ENCODE measurements around the gene TM9SF1. TPM values are rescaled to one million over a fixed set of nuclear protein-coding genes. Genes with fewer than 3 reads are reported as not detected.

TM9SF1 gene
- total and polyA plus RNA-seq, 2 of the 13 experiments (the other 11 are each of a cell fraction or from before 2014, with no cell fraction given): 83.2 to 110 TPM

DNA sequence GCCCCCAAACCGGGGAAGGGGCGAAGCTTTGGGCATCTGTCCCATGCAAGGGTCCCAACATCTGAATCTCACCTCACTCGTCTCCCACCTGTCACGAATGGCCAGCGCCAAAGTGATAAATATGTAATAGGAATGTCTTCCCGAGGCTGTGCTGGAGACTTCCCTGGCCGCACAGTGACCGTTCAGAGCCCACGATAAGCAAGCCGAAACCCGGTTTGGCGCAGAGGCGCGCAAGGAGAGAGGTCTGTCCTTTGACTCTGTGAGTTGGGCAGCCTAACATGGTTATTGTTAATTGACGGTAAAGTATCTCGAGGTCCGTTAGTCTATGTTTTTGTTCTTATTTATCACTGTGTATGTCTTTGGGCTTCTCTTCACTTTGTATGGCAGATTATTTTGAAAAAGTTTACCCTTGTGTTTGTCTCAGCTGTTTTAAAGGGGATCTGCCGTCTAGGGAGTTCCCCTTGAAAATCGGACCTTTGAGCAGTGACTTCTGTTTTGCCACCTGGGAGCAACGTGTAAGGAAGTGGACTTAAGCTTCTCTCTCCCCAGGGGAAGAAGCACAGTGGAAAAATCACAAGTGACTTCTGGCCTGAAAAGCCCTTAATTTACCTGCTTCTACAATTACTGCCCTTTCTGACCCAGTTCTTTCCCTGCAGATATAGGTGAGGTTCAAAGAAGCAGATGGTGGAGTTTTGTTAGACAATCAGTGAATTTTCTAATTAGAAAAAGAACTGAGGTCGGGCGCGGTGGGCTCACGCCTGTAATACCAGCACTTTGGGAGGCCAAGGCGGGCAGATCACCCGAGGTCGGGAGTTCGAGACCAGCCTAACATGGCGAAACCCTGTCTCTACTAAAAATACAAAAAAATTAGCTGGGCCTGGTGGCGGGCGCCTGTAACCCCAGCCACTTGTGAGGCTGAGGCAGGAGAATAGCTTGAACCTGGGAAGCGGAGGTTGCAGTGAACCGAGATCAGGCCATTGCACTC lies 1.1 kb upstream of the TM9SF1 start (continued):
- TF ChIP-seq, protein P1, sequence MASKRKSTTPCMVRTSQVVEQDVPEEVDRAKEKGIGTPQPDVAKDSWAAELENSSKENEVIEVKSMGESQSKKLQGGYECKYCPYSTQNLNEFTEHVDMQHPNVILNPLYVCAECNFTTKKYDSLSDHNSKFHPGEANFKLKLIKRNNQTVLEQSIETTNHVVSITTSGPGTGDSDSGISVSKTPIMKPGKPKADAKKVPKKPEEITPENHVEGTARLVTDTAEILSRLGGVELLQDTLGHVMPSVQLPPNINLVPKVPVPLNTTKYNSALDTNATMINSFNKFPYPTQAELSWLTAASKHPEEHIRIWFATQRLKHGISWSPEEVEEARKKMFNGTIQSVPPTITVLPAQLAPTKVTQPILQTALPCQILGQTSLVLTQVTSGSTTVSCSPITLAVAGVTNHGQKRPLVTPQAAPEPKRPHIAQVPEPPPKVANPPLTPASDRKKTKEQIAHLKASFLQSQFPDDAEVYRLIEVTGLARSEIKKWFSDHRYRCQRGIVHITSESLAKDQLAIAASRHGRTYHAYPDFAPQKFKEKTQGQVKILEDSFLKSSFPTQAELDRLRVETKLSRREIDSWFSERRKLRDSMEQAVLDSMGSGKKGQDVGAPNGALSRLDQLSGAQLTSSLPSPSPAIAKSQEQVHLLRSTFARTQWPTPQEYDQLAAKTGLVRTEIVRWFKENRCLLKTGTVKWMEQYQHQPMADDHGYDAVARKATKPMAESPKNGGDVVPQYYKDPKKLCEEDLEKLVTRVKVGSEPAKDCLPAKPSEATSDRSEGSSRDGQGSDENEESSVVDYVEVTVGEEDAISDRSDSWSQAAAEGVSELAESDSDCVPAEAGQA (IDR thresholded peaks at IDR 0.05; ENCODE audit: low read depth): peak; percentile 57; the same call in 1 of the 2 replicates
- TF ChIP-seq, protein P1 (CRISPR knock-in tag; IDR thresholded peaks at IDR 0.05; ENCODE audit: borderline replicate concordance): 0 out of 2 replicates have a peak, but pooled peaks have one; percentile 17
- TF ChIP-seq FOSL2 (CRISPR knock-in tag; IDR thresholded peaks at IDR 0.05) (no peak), TARDBP (CRISPR knock-in tag; IDR thresholded peaks at IDR 0.05) (peak; percentile 18; the same call in 1 of the 2 replicates), PBX2 (CRISPR knock-in tag; IDR thresholded peaks at IDR 0.05) (no peak), HBP1 (CRISPR knock-in tag; IDR thresholded peaks at IDR 0.05; ENCODE audit: low read depth) (peak; percentile 76), ZFAT (CRISPR knock-in tag; conservative IDR thresholded peaks at IDR 0.05) (peak; percentile 16; the same call in 1 of the 2 replicates), FOXJ3 (CRISPR knock-in tag; IDR thresholded peaks at IDR 0.05; ENCODE audit: borderline replicate concordance) (peak; percentile 13; the same call in 1 of the 2 replicates), TFDP1 (CRISPR knock-in tag; IDR thresholded peaks at IDR 0.05; ENCODE audit: borderline replicate concordance) (no peak), ZC3H4 (CRISPR knock-in tag; IDR thresholded peaks at IDR 0.05; ENCODE audit: borderline replicate concordance) (peak; percentile 85), ZNF777 (CRISPR knock-in tag; IDR thresholded peaks at IDR 0.05) (no peak; the same call in 1 of the 2 replicates)
- TF ChIP-seq, protein P2, sequence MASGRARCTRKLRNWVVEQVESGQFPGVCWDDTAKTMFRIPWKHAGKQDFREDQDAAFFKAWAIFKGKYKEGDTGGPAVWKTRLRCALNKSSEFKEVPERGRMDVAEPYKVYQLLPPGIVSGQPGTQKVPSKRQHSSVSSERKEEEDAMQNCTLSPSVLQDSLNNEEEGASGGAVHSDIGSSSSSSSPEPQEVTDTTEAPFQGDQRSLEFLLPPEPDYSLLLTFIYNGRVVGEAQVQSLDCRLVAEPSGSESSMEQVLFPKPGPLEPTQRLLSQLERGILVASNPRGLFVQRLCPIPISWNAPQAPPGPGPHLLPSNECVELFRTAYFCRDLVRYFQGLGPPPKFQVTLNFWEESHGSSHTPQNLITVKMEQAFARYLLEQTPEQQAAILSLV (CRISPR knock-in tag; IDR thresholded peaks at IDR 0.05; ENCODE audit: borderline replicate concordance): 0 out of 2 replicates have a peak, but pooled peaks have one; percentile 2
- TF ChIP-seq, protein P3, sequence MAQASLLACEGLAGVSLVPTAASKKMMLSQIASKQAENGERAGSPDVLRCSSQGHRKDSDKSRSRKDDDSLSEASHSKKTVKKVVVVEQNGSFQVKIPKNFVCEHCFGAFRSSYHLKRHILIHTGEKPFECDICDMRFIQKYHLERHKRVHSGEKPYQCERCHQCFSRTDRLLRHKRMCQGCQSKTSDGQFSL (CRISPR knock-in tag; IDR thresholded peaks at IDR 0.05): peak; percentile 27; the same call in 1 of the 2 replicates
